Vagina (tissue), 2 donors: ENCODE data around the gene USP25.

Experiments
- CTCF ChIP-seq, 3 experiments: fragments of 450-650 bp in 2 of 3; fragments of 200-600 bp in 1 of 3; sonication (generic) in 1 of 3; IDR thresholded peaks; one replicate each; pipeline ENCODE4 v1.5.1; 2017 to 2019; ENCODE audit warnings: antibody characterized with exemption in 3 of 3, mild to moderate bottlenecking in 2 of 3, moderate library complexity in 2 of 3
- POLR2A ChIP-seq, 2 donors: fragments of 450-650 bp; IDR thresholded peaks; one replicate each; pipeline ENCODE4 v1.6.1; 2017; ENCODE audit warnings: antibody characterized with exemption in 2 of 2, mild to moderate bottlenecking in 2 of 2, moderate library complexity in 2 of 2

DNA sequence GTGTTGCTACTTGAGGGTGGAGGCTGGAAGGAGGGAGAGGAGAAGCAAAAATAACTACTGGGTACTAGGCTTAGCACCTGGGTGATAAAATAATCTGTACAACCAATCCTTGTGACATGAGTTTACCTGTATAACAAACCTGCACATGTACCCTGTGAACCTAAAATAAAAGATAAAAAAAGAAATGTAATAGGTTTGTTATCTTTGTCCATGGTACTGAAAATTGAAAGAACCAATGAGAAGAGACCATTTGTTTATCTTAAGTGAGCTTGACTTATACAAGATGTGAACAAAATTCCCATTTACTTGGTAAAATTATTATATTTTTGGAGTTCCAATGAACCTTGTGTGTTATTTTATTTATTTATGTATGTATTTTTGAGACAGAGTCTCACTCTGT is 11.1 kb upstream of the USP25 start:
- TF ChIP-seq POLR2A (IDR thresholded peaks at IDR 0.05) (no peak), CTCF (IDR thresholded peaks at IDR 0.05) (no peak)
